Stimulated activated CD4-positive, alpha-beta T cell treated with anti-CD3 and anti-CD28 coated beads, Interleukin-1b, Interleukin-23, amount 100 ng/mL, for 24 hours (primary cell): ENCODE data around the gene KRTAP10-4.
A peak's percentile ranks its signal among the peaks of the same experiment; 100 is the strongest.

Source experiments
- DNase-seq, 4 experiments: peaks; one replicate each; pipeline ENCODE4 v3.0.0-alpha.2; 2020; ENCODE audit warnings: low read depth in 4 of 4, low spot score in 1 of 4

Gene KRTAP10-4

GRCh38 chr21:44615466-44615865, 41.9 kb downstream of the KRTAP10-4 start:
- DNase-seq, result no peak

DNA sequence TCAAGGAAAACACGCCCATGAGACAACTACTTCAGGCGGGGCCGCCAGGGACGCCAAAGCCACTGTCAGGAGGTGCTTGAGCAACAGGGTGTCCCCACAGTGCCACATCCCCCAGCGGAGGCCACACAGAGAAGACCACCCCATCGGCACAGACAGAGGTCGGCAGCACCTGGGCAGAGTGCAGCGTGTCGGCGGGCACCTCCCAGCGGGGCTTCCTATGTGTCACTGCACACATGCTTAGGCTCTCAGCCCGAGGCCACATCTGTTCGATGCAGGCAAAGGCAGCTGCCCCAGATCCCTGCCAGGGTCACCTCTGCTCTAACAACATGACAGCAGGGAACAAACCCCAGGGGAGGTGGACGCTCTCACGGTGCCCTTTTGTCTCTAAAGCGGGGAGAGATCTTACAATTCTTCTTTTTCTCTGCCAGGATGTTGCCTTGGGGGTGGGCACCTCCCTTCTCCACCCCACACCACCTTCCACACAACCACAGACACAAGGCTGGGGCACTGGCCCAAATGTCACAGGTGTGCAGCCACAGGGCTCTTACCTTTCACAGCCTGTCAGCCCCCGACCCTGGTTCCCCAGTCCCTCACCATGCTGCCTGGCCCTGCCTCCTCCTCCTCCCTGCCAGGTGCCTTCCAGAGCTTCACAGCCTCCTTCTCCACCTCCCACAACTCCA, 42.5 kb downstream of the KRTAP10-4 start:
- DNase-seq, result no peak

- no peak for DNase-seq
Observed at GRCh38 chr21:44616591-44616926, 43.0 kb downstream of the KRTAP10-4 start.

- no peak for DNase-seq
Observed at GRCh38 chr21:44617071-44617501, 43.6 kb downstream of the KRTAP10-4 start.

DNA sequence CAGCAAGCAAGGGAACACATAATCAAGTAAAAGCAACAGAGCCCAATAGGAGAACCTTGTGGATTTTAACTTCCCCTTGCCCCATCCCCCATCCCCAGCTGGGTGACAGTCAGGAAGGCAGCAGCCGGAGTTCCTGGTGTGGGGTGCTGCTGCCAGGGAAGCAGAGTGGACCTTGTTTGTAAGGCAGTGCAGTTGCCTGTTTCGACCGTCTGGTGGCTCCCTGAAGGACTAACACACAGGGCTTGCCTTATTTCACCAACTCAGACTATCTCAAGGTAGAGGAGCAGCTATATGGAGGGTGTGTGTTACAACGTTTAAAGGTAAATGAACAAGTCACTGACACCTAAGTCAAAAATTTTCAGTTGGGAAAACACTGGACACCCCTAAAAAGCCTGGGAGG, 45.0 kb downstream of the KRTAP10-4 start:
- DNase-seq, result no peak

GRCh38 chr21:44618909-44619308, 45.4 kb downstream of the KRTAP10-4 start:
- peak; percentile 10 to 29 (median 21) for DNase-seq

- DNase-seq, result no peak
Observed at GRCh38 chr21:44619886-44620285, 46.4 kb downstream of the KRTAP10-4 start.

- DNase-seq, result no peak
Observed at GRCh38 chr21:44623575-44623974, 50.0 kb downstream of the KRTAP10-4 start.
